K562 (cell line): ENCODE measurements around the gene IGF2R. TPM values are rescaled to one million over a fixed set of nuclear protein-coding genes. Genes with fewer than 3 reads are reported as not detected.
A peak's percentile ranks its signal among the peaks of the same experiment; 100 is the strongest.

ENCODE experiments used
- ADNP ChIP-seq: fragments of 200-800 bp; sonication (Bioruptor generic); IDR thresholded peaks from 2 replicates; pipeline ENCODE4 v1.6.1; 2016; ENCODE audit warnings: missing genetic modification characterization, missing compliant biosample characterization
- BCOR ChIP-seq: fragments of 450-650 bp; IDR thresholded peaks from 2 replicates; pipeline ENCODE4 v1.6.1; 2016
- COPS2 ChIP-seq: fragments of 450-650 bp; conservative IDR thresholded peaks from 2 replicates; pipeline ENCODE4 v1.6.1; 2016; ENCODE audit warnings: mild to moderate bottlenecking, moderate library complexity
- DDX20 ChIP-seq: fragments of 450-650 bp; IDR thresholded peaks from 2 replicates; pipeline ENCODE4 v1.6.1; 2016; ENCODE audit warnings: missing genetic modification characterization, low read depth, mild to moderate bottlenecking, missing compliant biosample characterization, moderate library complexity
- GABPB2 ChIP-seq: fragments of 250-450 bp; sonication (Bioruptor Pico); conservative IDR thresholded peaks from 2 replicates; pipeline ENCODE4 v1.5.1; 2021; ENCODE audit warnings: mild to moderate bottlenecking
- GTF2F1 ChIP-seq: IDR thresholded peaks from 2 replicates; pipeline ENCODE4 v1.6.1; 2011; ENCODE audit warnings: low read depth, low read length, improper control_type of control experiment
- HOXB6 ChIP-seq: fragments of 250-450 bp; sonication (Bioruptor Pico); IDR thresholded peaks from 2 replicates; pipeline ENCODE4 v1.5.1; 2022; ENCODE audit warnings: mild to moderate bottlenecking, borderline replicate concordance
- IRF9 ChIP-seq: fragments of 450-650 bp; IDR thresholded peaks from 2 replicates; pipeline ENCODE4 v1.6.1; 2016; ENCODE audit warnings: missing biosample characterization, missing genetic modification characterization
- KLF1 ChIP-seq: fragments of 450-650 bp; IDR thresholded peaks from 2 replicates; pipeline ENCODE4 v1.6.1; 2016; ENCODE audit warnings: missing genetic modification characterization, missing compliant biosample characterization
- L3MBTL2 ChIP-seq: fragments of 450-650 bp; IDR thresholded peaks from 2 replicates; pipeline ENCODE4 v1.6.1; 2016; ENCODE audit warnings: mild to moderate bottlenecking, moderate library complexity
- NCOA2 ChIP-seq, 2 experiments: fragments of 450-650 bp; IDR thresholded peaks; 2 replicates each; pipeline ENCODE4 v1.6.1; 2018; ENCODE audit warnings: mild to moderate bottlenecking in 2 of 2, moderate library complexity in 1 of 2; ENCODE audit not compliant: partially characterized antibody in 2 of 2
- PHTF2 ChIP-seq: fragments of 250-450 bp; sonication (Bioruptor Pico); IDR thresholded peaks from 2 replicates; pipeline ENCODE4 v1.5.0; 2021; ENCODE audit warnings: mild to moderate bottlenecking
- TSC22D4 ChIP-seq: fragments of 450-650 bp; IDR thresholded peaks from 2 replicates; pipeline ENCODE4 v1.6.1; 2016; ENCODE audit warnings: missing genetic modification characterization, missing biosample characterization, control low read depth
- YY1 ChIP-seq, 3 experiments: IDR thresholded peaks; 2 replicates each; pipeline ENCODE4 v1.6.1; 2011; ENCODE audit warnings: low read length in 2 of 3, mild to moderate bottlenecking in 2 of 3, moderate library complexity in 2 of 3, borderline replicate concordance in 1 of 3, control low read depth in 1 of 3, low read depth in 1 of 3; ENCODE audit not compliant: insufficient read depth in 3 of 3, insufficient replicate concordance in 2 of 3, control insufficient read depth in 1 of 3, insufficient read length in 1 of 3; ENCODE audit errors: extremely low read depth in 1 of 3
- ZBTB11 ChIP-seq, 3 experiments: fragments of 200-800 bp in 1 of 3; fragments of 250-450 bp in 1 of 3; fragments of 450-650 bp in 1 of 3; sonication (Bioruptor Pico) in 1 of 3; sonication (Bioruptor generic) in 1 of 3; formaldehyde crosslinking in 1 of 3; IDR thresholded peaks; 2 replicates each; pipeline versions ENCODE4 v1.6.1 to v1.8.0; 2016 to 2022; ENCODE audit warnings: mild to moderate bottlenecking in 2 of 3, missing genetic modification characterization in 2 of 3, missing compliant biosample characterization in 1 of 3, moderate library complexity in 1 of 3
- ZNF146 ChIP-seq: IDR thresholded peaks from one replicate; pipeline ENCODE4 v1.6.1; 2018; ENCODE audit warnings: missing compliant biosample characterization; ENCODE audit not compliant: unreplicated experiment
- ZNF253 ChIP-seq: fragments of 250-450 bp; sonication (Bioruptor Pico); conservative IDR thresholded peaks from 2 replicates; pipeline ENCODE4 v1.6.1; 2021; ENCODE audit warnings: mild to moderate bottlenecking
- polyA plus RNA-seq, 8 experiments: library from polyadenylated mRNA; depleted of rRNA in 4 of 8; stranded (reverse) in 5 of 8; unstranded in 3 of 8; fragments of >200 nt; fragmentation: Nextera tagmentation in 2 of 8; fragmentation: Illumina TruSeq in 1 of 8; extraction: Ambion mirVana in 2 of 8; extraction: Trizol in 1 of 8; gene quantifications; 2 replicates each; pipeline versions ENCODE4 v1.2.1 to v1.2.3, GENCODE V29; 2011 to 2014; ENCODE audit warnings: inconsistent platforms in 1 of 8, missing spikeins in 1 of 8
- total RNA-seq, 7 experiments: library from RNA; depleted of rRNA in 6 of 7; stranded (reverse); fragments of >200 nt in 6 of 7; fragmentation: Illumina TruSeq in 2 of 7; extraction: Trizol in 2 of 7; gene quantifications; 2 replicates each; pipeline versions ENCODE4 v1.2.1 to v1.2.3, GENCODE V29; 2011 to 2021; ENCODE audit warnings: low replicate concordance in 1 of 7
- TF ChIP-seq, protein P1 (sequence below): IDR thresholded peaks from 2 replicates; pipeline ENCODE4 v1.6.1; 2016; ENCODE audit warnings: missing genetic modification characterization, missing compliant biosample characterization
- TF ChIP-seq, protein P2 (sequence below): IDR thresholded peaks from 2 replicates; pipeline ENCODE4 v1.6.1; 2014; ENCODE audit warnings: antibody characterized with exemption

The IGF2R gene
- total and polyA plus RNA-seq, 9 of the 15 experiments (the other 6 are each of a cell fraction or from before 2014, with no cell fraction given): 3.5 to 92.3 (median 34.5) TPM

- TF ChIP-seq GTF2F1 (no peak), YY1 (IDR thresholded peaks at IDR 0.05; ENCODE audit: borderline replicate concordance in 1 of 3, control insufficient read depth in 1 of 3, extremely low read depth in 1 of 3, insufficient read depth in 3 of 3, insufficient read length in 1 of 3, insufficient replicate concordance in 2 of 3, low read depth in 1 of 3, low read length in 2 of 3) (peak in 2 of 3 experiments; percentile 50 to 66), TSC22D4 (tag) (no peak), ZNF146 (CRISPR knock-in tag) (no peak), NCOA2 (IDR thresholded peaks at IDR 0.05; ENCODE audit: partially characterized antibody in 2 of 2) (peak in 1 of 2 experiments; percentile 88), HOXB6 (CRISPR knock-in tag) (no peak), KLF1 (tag) (0 out of 2 replicates have a peak, but pooled peaks have one; percentile 9), PHTF2 (no peak), ADNP (tag) (no peak), ZNF253 (CRISPR knock-in tag) (no peak), L3MBTL2 (peak; percentile 81), IRF9 (tag) (0 out of 2 replicates have a peak, but pooled peaks have one; percentile 37), GABPB2 (CRISPR knock-in tag) (no peak), DDX20 (tag) (no peak), BCOR (peak; percentile 97), COPS2 (no peak), ZBTB11 (CRISPR knock-in tag; IDR thresholded peaks at IDR 0.05) (peak in 1 of 3 experiments; percentile 88; a peak in 2 of 6 replicates)
- TF ChIP-seq, protein P1, sequence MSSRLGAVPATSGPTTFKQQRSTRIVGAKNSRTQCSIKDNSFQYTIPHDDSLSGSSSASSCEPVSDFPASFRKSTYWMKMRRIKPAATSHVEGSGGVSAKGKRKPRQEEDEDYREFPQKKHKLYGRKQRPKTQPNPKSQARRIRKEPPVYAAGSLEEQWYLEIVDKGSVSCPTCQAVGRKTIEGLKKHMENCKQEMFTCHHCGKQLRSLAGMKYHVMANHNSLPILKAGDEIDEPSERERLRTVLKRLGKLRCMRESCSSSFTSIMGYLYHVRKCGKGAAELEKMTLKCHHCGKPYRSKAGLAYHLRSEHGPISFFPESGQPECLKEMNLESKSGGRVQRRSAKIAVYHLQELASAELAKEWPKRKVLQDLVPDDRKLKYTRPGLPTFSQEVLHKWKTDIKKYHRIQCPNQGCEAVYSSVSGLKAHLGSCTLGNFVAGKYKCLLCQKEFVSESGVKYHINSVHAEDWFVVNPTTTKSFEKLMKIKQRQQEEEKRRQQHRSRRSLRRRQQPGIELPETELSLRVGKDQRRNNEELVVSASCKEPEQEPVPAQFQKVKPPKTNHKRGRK (tag): no peak
- TF ChIP-seq, protein P2, sequence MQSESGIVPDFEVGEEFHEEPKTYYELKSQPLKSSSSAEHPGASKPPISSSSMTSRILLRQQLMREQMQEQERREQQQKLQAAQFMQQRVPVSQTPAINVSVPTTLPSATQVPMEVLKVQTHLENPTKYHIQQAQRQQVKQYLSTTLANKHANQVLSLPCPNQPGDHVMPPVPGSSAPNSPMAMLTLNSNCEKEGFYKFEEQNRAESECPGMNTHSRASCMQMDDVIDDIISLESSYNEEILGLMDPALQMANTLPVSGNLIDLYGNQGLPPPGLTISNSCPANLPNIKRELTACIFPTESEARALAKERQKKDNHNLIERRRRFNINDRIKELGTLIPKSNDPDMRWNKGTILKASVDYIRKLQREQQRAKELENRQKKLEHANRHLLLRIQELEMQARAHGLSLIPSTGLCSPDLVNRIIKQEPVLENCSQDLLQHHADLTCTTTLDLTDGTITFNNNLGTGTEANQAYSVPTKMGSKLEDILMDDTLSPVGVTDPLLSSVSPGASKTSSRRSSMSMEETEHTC: peak; percentile 81; the same call in 1 of the 2 replicates
These were observed 132.7 kb downstream of the IGF2R start (continued) for GRCh38 chr6:160101277-160102205.
